ENCODE measurements around the gene HOXC12. TPM values are rescaled to one million over a fixed set of nuclear protein-coding genes. Genes with fewer than 3 reads are reported as not detected.
A peak's percentile ranks its signal among the peaks of the same experiment; 100 is the strongest.

Gene HOXC12
- total and polyA plus RNA-seq, 2 of the 8 experiments (the other 6 are each of a cell fraction or from before 2014, with no cell fraction given): not detected

DNA sequence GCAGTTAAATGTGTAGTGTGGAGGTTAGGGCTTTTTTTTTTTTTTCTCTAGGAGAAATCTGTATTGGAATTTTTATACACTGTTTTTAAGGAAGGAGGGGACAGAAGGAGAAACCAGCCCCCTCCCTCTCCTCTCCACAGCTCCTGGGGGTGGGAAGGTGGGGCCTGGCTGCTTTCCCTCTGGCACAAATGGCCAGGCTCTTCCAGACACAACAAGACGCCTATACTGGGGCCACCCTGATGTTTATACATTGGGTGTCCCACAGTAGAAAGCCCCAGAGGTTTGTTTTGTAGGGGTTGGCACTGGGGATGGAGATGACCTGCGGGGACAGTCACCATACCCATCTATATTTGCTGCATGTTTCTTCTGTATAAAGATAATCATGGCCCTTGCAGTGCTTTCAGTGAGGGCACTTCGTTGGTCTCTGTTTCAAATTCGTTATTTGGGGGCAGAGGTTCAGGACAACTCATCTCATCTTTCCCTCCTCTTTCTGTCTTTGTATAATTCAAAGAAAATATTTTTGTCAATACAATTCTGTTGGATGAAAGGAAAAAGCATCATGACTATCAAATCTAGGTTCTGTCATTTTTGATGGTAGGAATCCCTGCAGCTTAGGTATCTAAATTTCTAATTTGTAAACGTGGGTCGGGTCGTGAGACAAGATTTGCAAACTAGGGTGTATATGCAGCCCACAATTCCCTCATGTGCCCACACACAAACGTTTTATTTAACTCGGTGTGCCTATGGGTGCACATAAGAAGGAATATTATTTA is 22.3 kb downstream of the HOXC12 start:
- Histone ChIP-seq H3K79me1 (ENCODE audit: low read depth, low read length) (no peaks in the 10 kb centered on the region), H3K9me3 (ENCODE audit: insufficient read depth in 2 of 2, low read depth in 1 of 2, low read length in 1 of 2) (0 out of 4 replicates have a peak, but pooled peaks cover 0 to 2% of the 10 kb centered on the region in 2 experiments), H3K4ac (replicated peaks; ENCODE audit: insufficient read length, low read depth, low read length) (no peak overlapping the region), H4K91ac (replicated peaks; ENCODE audit: insufficient read length, low read length) (no peak overlapping the region), H3K27ac (ENCODE audit: low read depth, low read length) (no peak overlapping the region), H2AK5ac (ENCODE audit: low read depth, low read length) (no peak overlapping the region; the same call in 1 of the 2 replicates), H3K23me2 (ENCODE audit: low read depth, low read length) (peaks cover 1% of the 10 kb centered on the region; the same call in 1 of the 2 replicates), H3K18ac (ENCODE audit: extremely low read depth, low read length) (no peak overlapping the region), H3K23ac (ENCODE audit: insufficient read length) (no peak overlapping the region), H2BK20ac (ENCODE audit: low read length) (no peak overlapping the region), H3K4me1 (replicated peaks in 1 of 4; ENCODE audit: control insufficient read depth in 3 of 4, insufficient read depth in 4 of 4, low read length in 3 of 4) (peaks cover 0 to 10% (median 4%) of the 10 kb centered on the region in 4 experiments; a peak in 6 of 7 replicates), H3K36me3 (ENCODE audit: control insufficient read depth in 2 of 4, insufficient read depth in 4 of 4, low read length in 3 of 4) (peaks cover 0 to 3% (median 0%) of the 10 kb centered on the region in 4 experiments; a peak in 1 of 8 replicates), H3K4me2 (ENCODE audit: insufficient read depth in 1 of 2, low read depth in 2 of 2, low read length in 2 of 2) (no peak overlapping the region), H4K5ac (ENCODE audit: insufficient read length, low read depth, low read length) (no peak overlapping the region), H4K20me1 (replicated peaks in 1 of 2; ENCODE audit: control insufficient read depth in 1 of 2, insufficient read depth in 2 of 2, low read length in 2 of 2) (peaks cover 16 to 22% of the 10 kb centered on the region in 2 experiments), H2BK120ac (replicated peaks; ENCODE audit: low read depth, low read length) (no peak overlapping the region), H3K14ac (ENCODE audit: insufficient read length) (no peak overlapping the region), H3K4me3 (ENCODE audit: extremely low read depth in 1 of 4, insufficient read depth in 2 of 4, low read depth in 3 of 4, low read length in 4 of 4) (no peak overlapping the region), H2AFZ (ENCODE audit: low read length) (no peak overlapping the region), H3K79me2 (ENCODE audit: control insufficient read depth in 1 of 2, insufficient read depth in 2 of 2, low read length in 2 of 2) (no peaks in the 10 kb centered on the region), H2BK12ac (ENCODE audit: low read depth, low read length) (no peak overlapping the region), H3K9ac (replicated peaks in 1 of 4; ENCODE audit: extremely low read depth in 1 of 4, low read depth in 3 of 4, low read length in 3 of 4) (no peak overlapping the region), H3K27me3 (replicated peaks in 1 of 4; ENCODE audit: control insufficient read depth in 3 of 4, extremely low read depth in 1 of 4, insufficient read depth in 3 of 4, low read length in 3 of 4) (peaks cover 96 to 100% (median 99%) of the 10 kb centered on the region in 4 experiments), H2BK15ac (ENCODE audit: low read length) (no peak overlapping the region), H3K56ac (replicated peaks; ENCODE audit: insufficient read length, low read depth, low read length) (no peak overlapping the region), H4K8ac (ENCODE audit: extremely low read depth, insufficient read depth, low read length) (no peak overlapping the region), H2BK5ac (ENCODE audit: low read depth, low read length) (no peak overlapping the region)
- TF ChIP-seq CBX8 (IDR thresholded peaks at IDR 0.05; ENCODE audit: borderline replicate concordance, low read depth, low read length) (peak; percentile 91), RNF2 (IDR thresholded peaks at IDR 0.05; ENCODE audit: borderline replicate concordance, low read depth, low read length, missing control alignments, poor library complexity, severe bottlenecking) (peak; percentile 90), EZH2 (IDR thresholded peaks at IDR 0.05; ENCODE audit: low read depth, low read length, severe bottlenecking) (peak; percentile 72), SUZ12 (IDR thresholded peaks at IDR 0.05; ENCODE audit: low read length) (peak; percentile 2; the same call in 1 of the 2 replicates), RAD21 (IDR thresholded peaks at IDR 0.05 in 1 of 2, conservative IDR thresholded peaks at IDR 0.05 in 1 of 2; ENCODE audit: low read depth in 2 of 2, low read length in 2 of 2) (no peak)
- TF ChIP-seq, protein P1, sequence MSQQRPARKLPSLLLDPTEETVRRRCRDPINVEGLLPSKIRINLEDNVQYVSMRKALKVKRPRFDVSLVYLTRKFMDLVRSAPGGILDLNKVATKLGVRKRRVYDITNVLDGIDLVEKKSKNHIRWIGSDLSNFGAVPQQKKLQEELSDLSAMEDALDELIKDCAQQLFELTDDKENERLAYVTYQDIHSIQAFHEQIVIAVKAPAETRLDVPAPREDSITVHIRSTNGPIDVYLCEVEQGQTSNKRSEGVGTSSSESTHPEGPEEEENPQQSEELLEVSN (IDR thresholded peaks at IDR 0.05): no peak
- WGBS, 2 experiments (ENCODE audit: extremely low coverage in 1 of 2, insufficient coverage in 1 of 2, insufficient read length in 1 of 2, insufficient replicate concordance in 2 of 2, low coverage in 1 of 2, low lambda C conversion rate in 2 of 2, missing lambda C conversion rate in 1 of 2): 18% methylated on average over 9 of the region's 9 CpGs; no CpG with 5 or more reads in 1 of the 2 experiments
- ChIA-PET CTCF (ENCODE audit: partially characterized antibody) (interaction anchor here (0.7 to 1.9 kb wide), 7 partner anchors 8 to 56 kb away, joined by 3 to 7 read pairs (median 4); partner anchors contain the start of genes HOXC10, HOXC5 and HOXC8), POLR2A (ENCODE audit: partially characterized antibody) (interaction anchor here (1.4 kb wide), 1 partner anchor 11 kb away, joined by 3 read pairs; no protein-coding TSS in a partner anchor)
- no peak for DNase-seq (ENCODE audit: low read depth in 1 of 2, low spot score in 2 of 2)
- no peak for FAIRE-seq

Data from H1 (cell line).